K562 (cell line): Measurements from ENCODE around the gene MBOAT2. TPM values are rescaled to one million over a fixed set of nuclear protein-coding genes. Genes with fewer than 3 reads are reported as not detected.

Experiments used
- ATAC-seq: fragments of 200-7000 bp; cut with Tn5 transposase; 3 replicates; pipeline ENCODE4 v1.9.1; 2020; ENCODE audit warnings: moderate library complexity
- BruUV-seq: library from RNA; stranded (reverse); fragments of 400-500 nt; replicated peaks from 2 replicates; lab custom pipeline; 2021; lab: Mats Ljungman, UMichigan
- CTCF ChIA-PET: fragments of 300-600 bp; formaldehyde crosslinking; extraction: SDS; loops from one replicate; lab custom pipeline; 2021; ENCODE audit warnings: low intra/inter-chr PET ratio; lab: Yijun Ruan, JAX
- POLR2A ChIA-PET: fragments of 300-600, 350-650 bp; sonication (Branson Sonifier 250); formaldehyde crosslinking; extraction: SDS; loops from one replicate; lab custom pipeline; 2021; ENCODE audit warnings: antibody characterized with exemption, inconsistent platforms; lab: Yijun Ruan, JAX
- DNase-seq, 4 experiments: peaks; one replicate each; pipeline versions ENCODE4 v3.0.0 to v3.0.0-alpha.2; 2011 to 2018; ENCODE audit warnings: low spot score in 3 of 4, mixed read lengths in 3 of 4; ENCODE audit errors: extremely low read depth in 1 of 4
- FAIRE-seq: peaks from 2 replicates; lab custom pipeline; 2011; peaks lifted over from hg19 to GRCh38; lab: Jason Lieb, UNC
- H2AFZ ChIP-seq: 2 replicates; pipeline ENCODE4 v1.6.0; 2011; ENCODE audit warnings: low read depth, low read length, control low read depth, inconsistent platforms
- H3K27ac ChIP-seq: fragments of 200-600 bp; 3 replicates; pipeline ENCODE4 v1.8.0; 2011; ENCODE audit warnings: low read depth, mild to moderate bottlenecking, control low read depth, inconsistent platforms, low read length, moderate library complexity, mixed read lengths; ENCODE audit errors: extremely low read depth
- H3K27me3 ChIP-seq, 2 experiments: fragments of 300-600 bp in 1 of 2; 2 replicates in 1 of 2; 3 replicates in 1 of 2; pipeline versions ENCODE4 v1.6.0 to v1.8.0; 2011; ENCODE audit warnings: inconsistent platforms in 2 of 2, low read length in 2 of 2, mild to moderate bottlenecking in 1 of 2, mixed read lengths in 1 of 2, moderate library complexity in 1 of 2; ENCODE audit not compliant: control insufficient read depth in 2 of 2, insufficient read depth in 2 of 2
- H3K36me3 ChIP-seq: fragments of 300-600 bp; 3 replicates; pipeline ENCODE4 v1.8.0; 2011; ENCODE audit warnings: mild to moderate bottlenecking, low read length, inconsistent platforms; ENCODE audit not compliant: control insufficient read depth, insufficient read depth
- H3K4me1 ChIP-seq, 2 experiments: fragments of 200-600 bp in 1 of 2; replicated peaks in 1 of 2; 2 replicates in 1 of 2; 3 replicates in 1 of 2; pipeline versions ENCODE4 v1.5.1 to v1.8.0; 2011; ENCODE audit warnings: inconsistent platforms in 2 of 2, low read length in 2 of 2, mild to moderate bottlenecking in 1 of 2, mixed read lengths in 1 of 2, moderate library complexity in 1 of 2; ENCODE audit not compliant: control insufficient read depth in 2 of 2, insufficient read depth in 2 of 2
- H3K4me2 ChIP-seq: 2 replicates; pipeline ENCODE4 v1.6.1; 2011; ENCODE audit warnings: low read length, control low read depth, inconsistent platforms, mixed read lengths; ENCODE audit not compliant: insufficient read depth
- H3K4me3 ChIP-seq: fragments of 200-600 bp; sonication (generic), shearing (Covaris generic); 2 replicates; pipeline ENCODE4 v1.5.1; 2016; ENCODE audit warnings: control low read depth, inconsistent platforms
- H3K79me2 ChIP-seq: fragments of 200-600 bp; 3 replicates; pipeline ENCODE4 v1.8.0; 2011; ENCODE audit warnings: low read length, inconsistent platforms; ENCODE audit not compliant: control insufficient read depth, insufficient read depth
- H3K9ac ChIP-seq, 2 experiments: 2 replicates each; pipeline versions ENCODE4 v1.6.0 to v1.6.1; 2011; ENCODE audit warnings: low read depth in 2 of 2, low read length in 2 of 2, control low read depth in 1 of 2, inconsistent platforms in 1 of 2, mild to moderate bottlenecking in 1 of 2, mixed read lengths in 1 of 2; ENCODE audit not compliant: insufficient read depth in 1 of 2
- H3K9me1 ChIP-seq: one replicate; pipeline ENCODE4 v1.6.0; 2011; ENCODE audit warnings: inconsistent platforms, mild to moderate bottlenecking, low read length, moderate library complexity; ENCODE audit not compliant: control insufficient read depth, insufficient read depth
- H3K9me3 ChIP-seq: replicated peaks from 2 replicates; pipeline ENCODE4 v1.5.1; 2011; ENCODE audit warnings: low read depth, low read length, inconsistent platforms; ENCODE audit not compliant: control insufficient read depth, insufficient read depth
- H4K20me1 ChIP-seq: replicated peaks from 2 replicates; pipeline ENCODE4 v1.6.1; 2011; ENCODE audit warnings: low read length, inconsistent platforms, mixed read lengths; ENCODE audit not compliant: control insufficient read depth, insufficient read depth
- MAX ChIP-seq: sonication (generic); formaldehyde crosslinking; IDR thresholded peaks from 2 replicates; pipeline ENCODE4 v1.9.0; 2022; ENCODE audit warnings: mild to moderate bottlenecking, missing genetic modification reagents
- TRIM24 ChIP-seq, 2 experiments: fragments of 450-650 bp; IDR thresholded peaks; 2 replicates each; pipeline ENCODE4 v1.6.1; 2016
- ZC3H4 ChIP-seq: sonication (generic); formaldehyde crosslinking; IDR thresholded peaks from 2 replicates; pipeline ENCODE4 v1.9.0; 2021; ENCODE audit warnings: missing genetic modification reagents, borderline replicate concordance
- ZNF274 ChIP-seq: IDR thresholded peaks from 2 replicates; pipeline ENCODE4 v1.6.1; 2011; ENCODE audit warnings: low read depth, mild to moderate bottlenecking, low read length, moderate library complexity, borderline replicate concordance
- WGBS: fragments of 100-300 bp; shearing (Covaris generic); methylation state at CpG from one replicate; pipeline ENCODE4 v1.1.6; 2016; ENCODE audit warnings: low coverage, mixed read lengths; ENCODE audit not compliant: insufficient coverage; ENCODE audit errors: missing lambda C conversion rate; 5-methylcytosine and 5-hydroxymethylcytosine counted together
- in situ Hi-C: fragments of 300-500 bp; cut with MboI; formaldehyde crosslinking; loops from 4 replicates; pipeline ENCODE4 v1.15.0; 2018; ENCODE audit warnings: inconsistent platforms, mixed read lengths
- intact Hi-C: fragments of 100-400 bp; cut with micrococcal nuclease; formaldehyde crosslinking; loops from 2 replicates; pipeline ENCODE4 v1.14.2; 2022
- polyA plus RNA-seq, 8 experiments: library from polyadenylated mRNA; depleted of rRNA in 4 of 8; stranded (reverse) in 5 of 8; unstranded in 3 of 8; fragments of >200 nt; fragmentation: Nextera tagmentation in 2 of 8; fragmentation: Illumina TruSeq in 1 of 8; extraction: Ambion mirVana in 2 of 8; extraction: Trizol in 1 of 8; gene quantifications; 2 replicates each; pipeline versions ENCODE4 v1.2.1 to v1.2.3, GENCODE V29; 2011 to 2014; ENCODE audit warnings: inconsistent platforms in 1 of 8, missing spikeins in 1 of 8
- total RNA-seq, 7 experiments: library from RNA; depleted of rRNA in 6 of 7; stranded (reverse); fragments of >200 nt in 6 of 7; fragmentation: Illumina TruSeq in 2 of 7; extraction: Trizol in 2 of 7; gene quantifications; 2 replicates each; pipeline versions ENCODE4 v1.2.1 to v1.2.3, GENCODE V29; 2011 to 2021; ENCODE audit warnings: low replicate concordance in 1 of 7

MBOAT2 gene
- total and polyA plus RNA-seq, 9 of the 15 experiments (the other 6 are each of a cell fraction or from before 2014, with no cell fraction given) = 8.4 to 122 (median 27.6) TPM

- H3K4me3 ChIP-seq = no peak overlapping the region
- no peaks in the 10 kb centered on the region for H3K27me3 ChIP-seq
- H3K36me3 ChIP-seq = peaks cover 45% of the 10 kb centered on the region
- CTCF ChIA-PET = no interaction called here
- peaks cover 15% of the 10 kb centered on the region; the same call in 2 of the 3 replicates for H3K79me2 ChIP-seq
- no peaks in the 10 kb centered on the region for H3K9me1 ChIP-seq
- no peak for TF ChIP-seq ZC3H4 (CRISPR knock-in tag)
- no peak for TF ChIP-seq ZNF274
- TF ChIP-seq TRIM24 (IDR thresholded peaks at IDR 0.05) = no peak
- H2AFZ ChIP-seq = no peak overlapping the region
- no TSS peak for BruUV-seq
- FAIRE-seq = no peak
- no peaks in the 10 kb centered on the region for H3K9me3 ChIP-seq
- no peak for DNase-seq
- H3K4me2 ChIP-seq = no peak overlapping the region
- intact Hi-C loops (no loop called here), in situ Hi-C loops (no loop called here)
- H3K27ac ChIP-seq = no peak overlapping the region
- no peak overlapping the region for H3K9ac ChIP-seq
- no peak for ATAC-seq
- H3K4me1 ChIP-seq = peaks cover 0 to 4% of the 10 kb centered on the region in 2 experiments; a peak in 2 of 5 replicates
- 72% methylated on average over 2 of the region's 2 CpGs for WGBS
- POLR2A ChIA-PET = no interaction called here
- no peaks in the 10 kb centered on the region for H4K20me1 ChIP-seq
Measured at GRCh38 chr2:8886876-8887275, 116.6 kb downstream of the MBOAT2 start.

- ChIA-PET CTCF (no interaction called here), POLR2A (no interaction called here)
- Histone ChIP-seq H3K79me2 (peaks cover 9% of the 10 kb centered on the region; the same call in 2 of the 3 replicates), H3K4me2 (no peak overlapping the region), H3K4me1 (peaks cover 0 to 2% of the 10 kb centered on the region in 2 experiments; a peak in 1 of 5 replicates), H3K9me1 (no peaks in the 10 kb centered on the region), H3K9ac (no peak overlapping the region), H4K20me1 (no peaks in the 10 kb centered on the region), H3K9me3 (no peaks in the 10 kb centered on the region), H3K36me3 (peaks cover 45% of the 10 kb centered on the region), H3K27me3 (no peaks in the 10 kb centered on the region), H3K4me3 (no peak overlapping the region), H3K27ac (no peak overlapping the region), H2AFZ (no peak overlapping the region)
- in situ Hi-C loops (no loop called here), intact Hi-C loops (no loop called here)
- TF ChIP-seq MAX = no peak
- ATAC-seq (no peak), DNase-seq (no peak), FAIRE-seq (peak; percentile 26)
- WGBS = 83% methylated on average over 1 of the region's 1 CpG
- BruUV-seq = no TSS peak
Measured at GRCh38 chr2:8886202-8886518, 117.3 kb downstream of the MBOAT2 start.
